Ishikawa (cell line): Measurements from ENCODE around the gene IP6K3.

Experiments used
- CREB1 ChIP-seq: IDR thresholded peaks from 2 replicates; pipeline ENCODE4 v1.6.1; 2012; ENCODE audit warnings: low read depth
- EP300 ChIP-seq: IDR thresholded peaks from 2 replicates; pipeline ENCODE4 v1.6.1; 2012; ENCODE audit warnings: borderline replicate concordance
- MAX ChIP-seq: IDR thresholded peaks from 2 replicates; pipeline ENCODE4 v1.6.1; 2012
- RAD21 ChIP-seq: IDR thresholded peaks from 2 replicates; pipeline ENCODE4 v1.6.1; 2012; ENCODE audit warnings: low read depth
- REST ChIP-seq: IDR thresholded peaks from 2 replicates; pipeline ENCODE4 v1.6.1; 2012; ENCODE audit warnings: low read depth, mild to moderate bottlenecking
- USF1 ChIP-seq: IDR thresholded peaks from 2 replicates; pipeline ENCODE4 v1.6.1; 2012

- TF ChIP-seq USF1 = no peak
- TF ChIP-seq EP300 = no peak
- TF ChIP-seq REST = no peak
- no peak for TF ChIP-seq RAD21
- no peak for TF ChIP-seq MAX
- TF ChIP-seq CREB1 = no peak
These were observed 47.6 kb downstream of the IP6K3 start for GRCh38 chr6:33699131-33699530.
